GM19463 (cell line): ENCODE data around the gene CDK5R2.

Experiments used
- ATAC-seq: cut with Tn5 transposase; IDR thresholded peaks from one replicate; pipeline ENCODE4 v1.9.1; 2021; ENCODE audit warnings: mild to moderate bottlenecking, moderate library complexity; ENCODE audit not compliant: unreplicated experiment

CDK5R2 gene

DNA sequence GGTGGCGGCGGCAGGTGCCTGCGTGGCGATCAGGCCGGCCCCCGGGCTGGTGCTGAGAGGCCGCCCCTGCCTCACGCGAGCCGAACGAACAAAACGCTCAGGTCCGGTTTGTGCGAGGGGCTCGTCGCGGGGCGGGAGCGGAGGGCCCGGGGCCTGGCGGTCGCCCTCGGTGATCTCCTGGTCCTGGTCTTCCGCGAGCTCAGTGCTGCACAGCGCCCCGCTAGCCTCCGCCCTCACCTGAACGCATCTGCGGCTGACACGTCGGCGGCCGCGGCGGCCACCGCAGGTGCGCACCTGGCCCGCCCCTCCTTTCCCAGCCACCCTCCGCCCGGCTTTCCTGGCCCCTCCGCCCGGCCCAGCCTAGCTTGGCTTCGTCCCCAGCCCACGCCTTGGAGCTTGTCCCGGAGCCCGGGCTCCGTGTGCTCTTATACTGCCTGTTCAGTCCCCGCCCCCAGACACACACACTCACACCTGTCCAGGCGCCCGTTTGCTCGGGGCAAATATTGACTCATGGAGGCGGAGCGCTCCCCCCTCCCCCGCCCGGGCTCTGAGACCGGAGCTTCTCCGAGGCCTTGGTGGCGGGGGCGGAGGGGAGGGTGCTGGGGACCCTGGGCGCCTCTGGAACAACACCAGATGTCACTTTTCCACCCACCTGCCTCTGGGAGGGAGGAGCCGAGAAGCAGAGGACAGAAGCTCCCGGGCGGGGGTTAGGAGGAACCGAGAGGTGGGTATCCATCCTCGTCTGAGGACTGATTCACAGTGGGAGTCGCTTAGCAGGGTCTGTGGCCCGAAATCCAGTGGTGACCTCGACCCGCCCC, 42.3 kb downstream of the CDK5R2 start:
- ATAC-seq, result no peak

GRCh38 chr2:219002395-219003266, 43.2 kb downstream of the CDK5R2 start:
- no peak for ATAC-seq

DNA sequence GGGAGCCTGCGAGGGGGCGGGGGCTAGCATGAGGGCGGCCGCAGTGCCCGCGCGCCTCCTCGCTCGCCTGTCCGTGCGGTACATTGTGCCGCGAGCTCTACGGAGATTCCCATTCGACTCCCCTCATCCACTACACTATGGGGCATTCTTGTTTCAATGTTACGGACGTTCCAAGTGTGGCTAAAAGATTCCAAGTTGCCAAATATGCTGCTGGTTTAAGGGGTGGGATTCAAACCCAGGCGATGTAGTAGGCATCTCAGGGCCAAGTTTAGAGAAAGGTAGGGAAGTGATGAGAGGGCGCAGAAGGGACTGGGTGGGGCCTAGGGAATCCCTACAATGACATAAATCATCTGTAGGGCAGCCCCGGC, 43.8 kb downstream of the CDK5R2 start:
- no peak for ATAC-seq

GRCh38 chr2:219003979-219004378, 44.5 kb downstream of the CDK5R2 start:
- no peak for ATAC-seq

- no peak for ATAC-seq
These were observed 49.8 kb downstream of the CDK5R2 start for GRCh38 chr2:219009294-219009693.

DNA sequence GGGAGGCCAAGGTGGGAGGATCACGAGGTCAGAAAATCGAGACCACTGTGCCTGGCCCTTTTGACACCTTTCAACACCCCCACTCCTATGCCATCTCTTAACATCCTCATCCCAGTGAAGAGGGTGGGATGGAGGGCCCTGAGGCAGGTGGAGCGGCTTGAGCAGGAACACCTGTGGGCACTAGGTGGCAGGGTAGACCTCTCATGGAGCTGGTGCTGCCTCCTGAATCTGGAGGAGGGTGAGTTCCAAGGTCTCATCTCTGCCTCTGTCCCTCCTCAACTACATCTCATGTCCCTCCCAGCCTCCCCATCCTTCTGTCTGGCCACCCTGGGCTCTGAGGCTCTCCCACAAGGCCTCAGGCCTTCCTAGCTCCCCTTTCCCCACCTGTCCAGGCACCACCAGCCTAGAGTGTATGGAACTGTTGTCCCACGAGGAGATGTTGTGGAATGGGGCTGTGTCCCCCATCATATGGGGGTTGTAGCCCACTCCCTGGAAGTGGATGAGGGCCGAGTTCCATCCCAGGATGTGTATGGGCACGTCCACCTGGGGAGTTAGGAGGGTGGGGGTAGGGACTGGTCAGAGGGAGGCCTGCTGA, 50.8 kb downstream of the CDK5R2 start:
- ATAC-seq, result no peak

DNA sequence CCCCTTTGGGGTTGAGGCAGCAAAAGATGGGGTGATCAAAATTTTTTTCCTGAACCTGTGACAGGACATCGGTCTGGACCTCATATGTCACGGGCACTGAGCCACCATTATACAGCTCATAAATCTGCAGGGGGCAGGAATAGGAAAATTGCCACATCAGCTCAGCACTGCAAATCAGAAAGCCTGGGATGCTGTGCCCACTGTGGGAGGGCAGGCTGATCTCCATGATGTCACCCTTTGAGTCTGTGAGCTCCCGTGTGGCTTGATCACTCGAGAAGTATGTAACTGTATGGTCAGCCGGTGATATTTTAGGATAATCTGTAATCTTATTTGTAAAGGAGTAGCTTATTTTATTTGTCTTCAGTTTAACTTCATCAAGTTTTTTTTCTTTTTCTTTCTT, 51.4 kb downstream of the CDK5R2 start:
- ATAC-seq, result no peak
